Large intestine (tissue), 3 donors: ENCODE measurements around the gene TECR. TPM values are rescaled to one million over a fixed set of nuclear protein-coding genes. Genes with fewer than 3 reads are reported as not detected.
"Not testable (repeated sequence)": the region's sequence is repeated elsewhere in the genome, so short reads cannot be mapped to it uniquely, and the experiment has no call there.

Experiments
- DNase-seq, 2 donors: peaks; one replicate each; pipeline versions ENCODE4 v3.0.0 to v3.0.0-alpha.2; 2013
- H3K27ac ChIP-seq: one replicate; pipeline ENCODE4 v1.5.1; 2013; ENCODE audit warnings: low read length
- H3K27me3 ChIP-seq: 2 replicates; pipeline ENCODE4 v1.6.1; 2013; ENCODE audit warnings: low read length; ENCODE audit not compliant: control insufficient read depth, insufficient read depth
- H3K36me3 ChIP-seq: 2 replicates; pipeline ENCODE4 v1.6.1; 2013; ENCODE audit warnings: low read length; ENCODE audit not compliant: control insufficient read depth, insufficient read depth
- H3K4me1 ChIP-seq: one replicate; pipeline ENCODE4 v1.6.1; 2013; ENCODE audit warnings: low read length; ENCODE audit not compliant: control insufficient read depth, insufficient read depth
- H3K4me3 ChIP-seq: one replicate; pipeline ENCODE4 v1.5.1; 2013; ENCODE audit warnings: low read length
- H3K9me3 ChIP-seq: one replicate; pipeline ENCODE4 v1.6.1; 2013; ENCODE audit warnings: mild to moderate bottlenecking, low read depth, low read length, moderate library complexity; ENCODE audit not compliant: control insufficient read depth
- WGBS: methylation state at CpG from one replicate; pipeline ENCODE4 v1.1.5; 2013; ENCODE audit warnings: low lambda C conversion rate; ENCODE audit not compliant: insufficient coverage; 5-methylcytosine and 5-hydroxymethylcytosine counted together
- polyA plus RNA-seq: library from polyadenylated mRNA; unstranded; fragments of 120-200 nt; gene quantifications from one replicate; pipeline ENCODE4 v1.2.1, GENCODE V29; 2013

Gene TECR
- polyA plus RNA-seq, 1 donor, result 236 TPM

GRCh38 chr19:14585187-14585586 is 55.8 kb downstream of the TECR start:
- not testable (repeated sequence) for H3K9me3 ChIP-seq, H3K27me3 ChIP-seq, H3K4me3 ChIP-seq, H3K36me3 ChIP-seq, H3K4me1 ChIP-seq, DNase-seq, H3K27ac ChIP-seq
- WGBS, result no CpG with 5 or more reads among the region's 3 CpGs

GRCh38 chr19:14589433-14589832 is 60.0 kb downstream of the TECR start:
- WGBS, result no CpG with 5 or more reads among the region's 4 CpGs
- not testable (repeated sequence) for DNase-seq, H3K9me3 ChIP-seq, H3K27me3 ChIP-seq, H3K4me3 ChIP-seq, H3K27ac ChIP-seq, H3K4me1 ChIP-seq, H3K36me3 ChIP-seq

- 96% methylated on average over 2 of the region's 3 CpGs for WGBS
- no peaks in the 10 kb centered on the region for H3K4me1 ChIP-seq
- H3K4me3 ChIP-seq, result no peak overlapping the region
- H3K27me3 ChIP-seq, result no peaks in the 10 kb centered on the region
- no peak overlapping the region for H3K27ac ChIP-seq
- no peak for DNase-seq
- no peaks in the 10 kb centered on the region for H3K36me3 ChIP-seq
- H3K9me3 ChIP-seq, result peaks cover 7% of the 10 kb centered on the region
Observed at GRCh38 chr19:14595558-14595957, 66.2 kb downstream of the TECR start.

- no peaks in the 10 kb centered on the region for H3K4me1 ChIP-seq
- DNase-seq, result no peak
- WGBS, result no CpG with 5 or more reads among the region's 8 CpGs
- H3K4me3 ChIP-seq, result no peak overlapping the region
- no peaks in the 10 kb centered on the region for H3K27me3 ChIP-seq
- no peaks in the 10 kb centered on the region for H3K36me3 ChIP-seq
- H3K27ac ChIP-seq, result no peak overlapping the region
- peaks cover 7% of the 10 kb centered on the region for H3K9me3 ChIP-seq
Observed at GRCh38 chr19:14599548-14600147, 70.3 kb downstream of the TECR start.

- Histone ChIP-seq H3K4me3 (no peak overlapping the region), H3K9me3 (no peaks in the 10 kb centered on the region), H3K27ac (no peak overlapping the region), H3K4me1 (no peaks in the 10 kb centered on the region), H3K27me3 (no peaks in the 10 kb centered on the region), H3K36me3 (no peaks in the 10 kb centered on the region)
- DNase-seq, result no peak
- 100% methylated on average over 2 of the region's 2 CpGs for WGBS
Observed at GRCh38 chr19:14603990-14604387, 74.6 kb downstream of the TECR start.

GRCh38 chr19:14606627-14607026 is 77.2 kb downstream of the TECR start:
- Histone ChIP-seq H3K4me1 (no peaks in the 10 kb centered on the region), H3K27ac (no peak overlapping the region), H3K36me3 (no peaks in the 10 kb centered on the region), H3K27me3 (no peaks in the 10 kb centered on the region), H3K4me3 (no peak overlapping the region), H3K9me3 (no peaks in the 10 kb centered on the region)
- WGBS, result no CpG with 5 or more reads among the region's 9 CpGs
- DNase-seq, result no peak

GRCh38 chr19:14611051-14611450 is 81.7 kb downstream of the TECR start:
- DNase-seq, result no peak
- no CpG with 5 or more reads among the region's 4 CpGs for WGBS
- H3K27ac ChIP-seq, result no peak overlapping the region
- no peak overlapping the region for H3K4me3 ChIP-seq
- H3K4me1 ChIP-seq, result no peaks in the 10 kb centered on the region
- H3K9me3 ChIP-seq, result no peaks in the 10 kb centered on the region
- H3K36me3 ChIP-seq, result no peaks in the 10 kb centered on the region
- no peaks in the 10 kb centered on the region for H3K27me3 ChIP-seq

GRCh38 chr19:14612242-14612641 is 82.8 kb downstream of the TECR start:
- H3K36me3 ChIP-seq, DNase-seq, H3K27me3 ChIP-seq, H3K27ac ChIP-seq, H3K9me3 ChIP-seq, H3K4me1 ChIP-seq, H3K4me3 ChIP-seq: not testable (repeated sequence)
- WGBS, result 60% methylated on average over 1 of the region's 5 CpGs

GRCh38 chr19:14612657-14613056 is 83.3 kb downstream of the TECR start:
- Histone ChIP-seq H3K27me3 (no peaks in the 10 kb centered on the region), H3K4me1 (no peaks in the 10 kb centered on the region), H3K4me3 (no peak overlapping the region), H3K9me3 (no peaks in the 10 kb centered on the region), H3K27ac (no peak overlapping the region), H3K36me3 (no peaks in the 10 kb centered on the region)
- WGBS, result no CpG with 5 or more reads among the region's 4 CpGs
- DNase-seq, result no peak

- not testable (repeated sequence) for H3K9me3 ChIP-seq, H3K27me3 ChIP-seq, H3K4me1 ChIP-seq, H3K36me3 ChIP-seq, H3K27ac ChIP-seq, DNase-seq, H3K4me3 ChIP-seq
- WGBS, result 90% methylated on average over 2 of the region's 14 CpGs
Observed at GRCh38 chr19:14613399-14614098, 84.2 kb downstream of the TECR start.

- Histone ChIP-seq H3K27ac (no peak overlapping the region), H3K36me3 (no peaks in the 10 kb centered on the region), H3K4me3 (no peak overlapping the region), H3K27me3 (no peaks in the 10 kb centered on the region), H3K9me3 (no peaks in the 10 kb centered on the region), H3K4me1 (no peaks in the 10 kb centered on the region)
- DNase-seq, result no peak
- no CpG with 5 or more reads among the region's 4 CpGs for WGBS
Observed at GRCh38 chr19:14614099-14614412, 84.7 kb downstream of the TECR start.
